ENCODE measurements around the gene DEDD.

GRCh38 chr1:161166669-161167548 lies 34.4 kb upstream of the DEDD start:
- no peak for TF ChIP-seq CTCF (conservative IDR thresholded peaks at IDR 0.05 in 1 of 2, IDR thresholded peaks at IDR 0.05 in 1 of 2; ENCODE audit: low read depth in 1 of 2, low read length in 2 of 2)
- TF ChIP-seq EZH2 (IDR thresholded peaks at IDR 0.05; ENCODE audit: low read length, missing control alignments): no peak
